Memory B cell (primary cell): ENCODE results near the gene ABHD6.
"Not testable (repeated sequence)": the region's sequence is repeated elsewhere in the genome, so short reads cannot be mapped to it uniquely, and the experiment has no call there.

Experiments used
- ATAC-seq: fragments of 150-1000 bp; cut with Tn5 transposase; 2 replicates; pipeline ENCODE4 v1.10.0; 2021; ENCODE audit warnings: low read depth, mild to moderate bottlenecking, moderate library complexity
- DNase-seq, 2 donors: peaks; one replicate each; pipeline ENCODE4 v3.0.0; 2022; ENCODE audit warnings: low spot score in 2 of 2
- H3K27ac Mint-ChIP-seq: one replicate; pipeline ENCODE4 v1.8.0; 2022; ENCODE audit warnings: mild to moderate bottlenecking, moderate library complexity, mixed read lengths
- H3K27me3 Mint-ChIP-seq: one replicate; pipeline ENCODE4 v1.8.0; 2022; ENCODE audit warnings: mixed read lengths
- H3K36me3 Mint-ChIP-seq: one replicate; pipeline ENCODE4 v1.8.0; 2022; ENCODE audit warnings: mild to moderate bottlenecking, mixed read lengths
- H3K4me1 Mint-ChIP-seq: one replicate; pipeline ENCODE4 v1.8.0; 2022; ENCODE audit warnings: mixed read lengths
- H3K4me3 Mint-ChIP-seq: one replicate; pipeline ENCODE4 v1.8.0; 2022; ENCODE audit warnings: mild to moderate bottlenecking, moderate library complexity, mixed read lengths
- H3K9me3 Mint-ChIP-seq: one replicate; pipeline ENCODE4 v1.8.0; 2022; ENCODE audit warnings: mixed read lengths

The ABHD6 gene

GRCh38 chr3:58334013-58334321, 96.4 kb downstream of the ABHD6 start:
- H3K27me3 Mint-ChIP-seq = no peaks in the 10 kb centered on the region
- H3K27ac Mint-ChIP-seq = peak overlapping the region; percentile 96
- peaks cover 6% of the 10 kb centered on the region for H3K36me3 Mint-ChIP-seq
- ATAC-seq (no peak), DNase-seq (no peak)
- H3K9me3 Mint-ChIP-seq = no peaks in the 10 kb centered on the region
- peaks cover 28% of the 10 kb centered on the region for H3K4me1 Mint-ChIP-seq
- H3K4me3 Mint-ChIP-seq = peak overlapping the region; percentile 100

- ATAC-seq (no peak), DNase-seq (no peak)
- Mint-ChIP-seq H3K27me3 (no peaks in the 10 kb centered on the region), H3K4me1 (peaks cover 32% of the 10 kb centered on the region), H3K27ac (peak overlapping the region; percentile 96), H3K9me3 (no peaks in the 10 kb centered on the region), H3K36me3 (peaks cover 8% of the 10 kb centered on the region), H3K4me3 (peak overlapping the region; percentile 100)
These were observed 96.9 kb downstream of the ABHD6 start for GRCh38 chr3:58334506-58334884.

DNA sequence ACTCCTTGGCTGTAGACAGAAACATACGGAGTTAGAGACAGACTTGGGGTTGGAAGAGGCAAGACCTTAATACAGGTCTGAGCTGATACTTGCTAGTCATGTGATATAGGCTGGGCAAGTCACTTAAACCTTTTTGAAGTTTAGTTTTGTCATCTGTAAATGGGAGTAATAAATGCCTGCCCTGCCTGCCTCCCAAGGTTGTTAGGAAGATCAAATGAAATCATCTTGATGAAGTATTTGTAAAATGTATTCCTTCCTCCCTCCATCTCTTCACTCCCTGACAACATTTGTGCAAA, 98.0 kb downstream of the ABHD6 start:
- Mint-ChIP-seq H3K27me3 (no peaks in the 10 kb centered on the region), H3K9me3 (no peaks in the 10 kb centered on the region), H3K4me1 (peaks cover 32% of the 10 kb centered on the region), H3K4me3 (peak overlapping the region; percentile 100), H3K27ac (peak overlapping the region; percentile 96), H3K36me3 (peaks cover 8% of the 10 kb centered on the region)
- no peak for DNase-seq
- ATAC-seq = no peak

- H3K9me3 Mint-ChIP-seq = no peaks in the 10 kb centered on the region
- H3K4me3 Mint-ChIP-seq = peak overlapping the region; percentile 6
- ATAC-seq (no peak), DNase-seq (no peak)
- H3K27ac Mint-ChIP-seq = peak overlapping the region; percentile 96
- peaks cover 14% of the 10 kb centered on the region for H3K36me3 Mint-ChIP-seq
- H3K27me3 Mint-ChIP-seq = no peaks in the 10 kb centered on the region
- peaks cover 38% of the 10 kb centered on the region for H3K4me1 Mint-ChIP-seq
These were observed 98.7 kb downstream of the ABHD6 start for GRCh38 chr3:58336135-58336882.

GRCh38 chr3:58337190-58337589, 99.6 kb downstream of the ABHD6 start:
- peaks cover 34% of the 10 kb centered on the region for H3K4me1 Mint-ChIP-seq
- H3K36me3 Mint-ChIP-seq = peaks cover 14% of the 10 kb centered on the region
- DNase-seq (no peak), ATAC-seq (no peak)
- peak overlapping the region; percentile 96 for H3K27ac Mint-ChIP-seq
- H3K4me3 Mint-ChIP-seq = no peak overlapping the region
- H3K9me3 Mint-ChIP-seq = no peaks in the 10 kb centered on the region
- H3K27me3 Mint-ChIP-seq = no peaks in the 10 kb centered on the region

GRCh38 chr3:58339146-58339545, 101.6 kb downstream of the ABHD6 start:
- not testable (repeated sequence) for DNase-seq, H3K9me3 Mint-ChIP-seq, H3K27me3 Mint-ChIP-seq
- Mint-ChIP-seq H3K4me3 (peak overlapping the region; percentile 51), H3K4me1 (peaks cover 46% of the 10 kb centered on the region), H3K27ac (peak overlapping the region; percentile 81), H3K36me3 (peaks cover 17% of the 10 kb centered on the region)
- peak; percentile 13 for ATAC-seq

- no peak for DNase-seq
- Mint-ChIP-seq H3K27ac (peak overlapping the region; percentile 72), H3K4me1 (peaks cover 39% of the 10 kb centered on the region), H3K9me3 (no peaks in the 10 kb centered on the region), H3K4me3 (peak overlapping the region; percentile 54), H3K36me3 (peaks cover 17% of the 10 kb centered on the region), H3K27me3 (no peaks in the 10 kb centered on the region)
- ATAC-seq = peak; percentile 54
These were observed 103.1 kb downstream of the ABHD6 start for GRCh38 chr3:58340594-58341244.

DNA sequence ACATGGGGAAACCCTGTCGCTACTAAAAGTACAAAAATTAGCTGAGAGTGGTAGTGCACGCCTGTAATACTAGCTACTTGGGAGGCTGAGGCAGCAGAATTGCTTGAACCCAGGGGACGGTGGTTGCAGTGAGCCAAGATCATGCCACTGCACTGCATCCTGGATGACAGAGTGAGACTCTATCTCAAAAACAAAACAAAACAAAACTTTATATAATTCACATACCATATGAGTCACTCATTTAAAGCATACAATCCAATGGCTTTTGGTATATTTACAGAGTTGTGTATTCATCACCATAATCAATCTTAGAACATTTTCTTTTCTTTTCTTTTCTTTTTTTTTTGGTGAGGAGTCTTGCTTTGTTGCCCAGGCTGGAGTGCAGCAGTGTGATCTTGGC, 103.8 kb downstream of the ABHD6 start:
- peaks cover 40% of the 10 kb centered on the region for H3K4me1 Mint-ChIP-seq
- DNase-seq = no peak
- ATAC-seq = no peak
- H3K27ac Mint-ChIP-seq = peak overlapping the region; percentile 72
- no peaks in the 10 kb centered on the region for H3K27me3 Mint-ChIP-seq
- H3K36me3 Mint-ChIP-seq = peaks cover 15% of the 10 kb centered on the region
- H3K4me3 Mint-ChIP-seq = peak overlapping the region; percentile 54
- H3K9me3 Mint-ChIP-seq = no peaks in the 10 kb centered on the region

DNA sequence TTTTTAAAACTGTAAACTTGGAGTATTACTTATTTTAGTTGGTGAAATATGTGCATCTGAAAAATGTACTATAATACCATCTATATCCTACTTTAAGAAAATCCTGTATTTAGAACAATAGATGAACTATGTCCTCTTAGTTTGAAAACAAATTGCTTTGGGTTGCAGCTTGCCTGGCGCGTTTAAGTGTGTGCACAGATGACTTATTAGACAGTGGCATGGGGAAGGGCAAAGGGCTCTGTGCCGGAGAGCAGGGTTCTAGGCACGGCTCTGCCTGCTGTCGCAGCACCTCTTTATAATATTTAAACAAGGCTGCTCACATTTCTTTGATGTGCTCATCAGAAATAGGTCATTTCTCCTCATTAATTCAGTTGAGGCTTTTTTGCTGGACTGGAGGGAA, 105.1 kb downstream of the ABHD6 start:
- no peak for ATAC-seq
- peak overlapping the region; percentile 70 for H3K27ac Mint-ChIP-seq
- no peak overlapping the region for H3K4me3 Mint-ChIP-seq
- no peaks in the 10 kb centered on the region for H3K27me3 Mint-ChIP-seq
- H3K9me3 Mint-ChIP-seq = no peaks in the 10 kb centered on the region
- H3K36me3 Mint-ChIP-seq = peaks cover 16% of the 10 kb centered on the region
- DNase-seq = no peak
- H3K4me1 Mint-ChIP-seq = peaks cover 44% of the 10 kb centered on the region
